GM23248 (cell line): Measurements from ENCODE around the gene AGAP1. TPM values are rescaled to one million over a fixed set of nuclear protein-coding genes. Genes with fewer than 3 reads are reported as not detected.

Experiments
- DNase-seq: peaks from one replicate; pipeline ENCODE4 v3.0.0-alpha.2; 2015
- H2AFZ ChIP-seq: fragments of 200-600 bp; sonication (generic); 2 replicates; pipeline ENCODE4 v1.6.1; 2016; ENCODE audit warnings: antibody characterized with exemption
- H3F3A ChIP-seq: fragments of 200-600 bp; sonication (generic); 2 replicates; pipeline ENCODE4 v1.6.1; 2016; ENCODE audit warnings: mild to moderate bottlenecking, antibody characterized with exemption, mixed run types; ENCODE audit not compliant: insufficient read depth
- H3K27ac ChIP-seq: fragments of 200-600 bp; sonication (generic); 2 replicates; pipeline ENCODE4 v1.5.1; 2016; ENCODE audit warnings: mild to moderate bottlenecking
- H3K27me3 ChIP-seq: fragments of 200-600 bp; sonication (generic); replicated peaks from 2 replicates; pipeline ENCODE4 v1.6.1; 2016; ENCODE audit warnings: mild to moderate bottlenecking; ENCODE audit not compliant: insufficient read depth
- H3K36me3 ChIP-seq: fragments of 200-600 bp; sonication (generic); 2 replicates; pipeline ENCODE4 v1.6.1; 2016; ENCODE audit warnings: low read depth, mild to moderate bottlenecking
- H3K4me1 ChIP-seq: fragments of 200-600 bp; sonication (generic); 2 replicates; pipeline ENCODE4 v1.6.1; 2016; ENCODE audit warnings: mild to moderate bottlenecking; ENCODE audit not compliant: insufficient read depth
- H3K4me2 ChIP-seq: fragments of 200-600 bp; sonication (generic); one replicate; pipeline ENCODE4 v1.6.1; 2016; ENCODE audit warnings: mild to moderate bottlenecking; ENCODE audit not compliant: unreplicated experiment
- H3K4me3 ChIP-seq: fragments of 200-600 bp; sonication (generic); 2 replicates; pipeline ENCODE4 v1.5.1; 2016; ENCODE audit warnings: mild to moderate bottlenecking
- H3K79me2 ChIP-seq: fragments of 200-600 bp; sonication (generic); 2 replicates; pipeline ENCODE4 v1.6.1; 2016; ENCODE audit warnings: mild to moderate bottlenecking; ENCODE audit not compliant: insufficient read depth
- H3K9ac ChIP-seq: fragments of 200-600 bp; sonication (generic); 2 replicates; pipeline ENCODE4 v1.6.1; 2016; ENCODE audit warnings: mild to moderate bottlenecking
- H3K9me2 ChIP-seq: fragments of 200-600 bp; sonication (generic); 2 replicates; pipeline ENCODE4 v1.6.1; 2016; ENCODE audit warnings: mixed run types, mild to moderate bottlenecking, moderate library complexity; ENCODE audit not compliant: insufficient read depth
- H3K9me3 ChIP-seq: fragments of 200-600 bp; sonication (generic); one replicate; pipeline ENCODE4 v1.6.1; 2017; ENCODE audit warnings: low read depth
- H4K20me1 ChIP-seq: fragments of 200-600 bp; sonication (generic); 2 replicates; pipeline ENCODE4 v1.6.0; 2016; ENCODE audit not compliant: insufficient read depth
- EZH2 ChIP-seq: fragments of 200-600 bp; sonication (generic); IDR thresholded peaks from 2 replicates; pipeline ENCODE4 v1.6.1; 2018; ENCODE audit warnings: antibody characterized with exemption, mild to moderate bottlenecking; ENCODE audit not compliant: insufficient read depth, poor library complexity, severe bottlenecking
- EZH2phosphoT487 ChIP-seq: fragments of 200-600 bp; sonication (generic); IDR thresholded peaks from 2 replicates; pipeline ENCODE4 v1.6.1; 2018; ENCODE audit warnings: antibody characterized with exemption, moderate library complexity, mild to moderate bottlenecking, low read depth; ENCODE audit not compliant: insufficient read depth
- WGBS, 2 experiments: methylation state at CpG; one replicate each; pipeline ENCODE4 v1.1.6; 2015 to 2017; ENCODE audit warnings: low lambda C conversion rate in 2 of 2, low coverage in 1 of 2; ENCODE audit errors: missing lambda C conversion rate in 2 of 2; 5-methylcytosine and 5-hydroxymethylcytosine counted together
- in situ Hi-C: fragments of 300-500 bp; cut with MboI; formaldehyde crosslinking; loops from 2 replicates; pipeline ENCODE4 v1.15.0; 2020
- polyA plus RNA-seq: library from polyadenylated mRNA; unstranded; fragments of >200 nt; fragmentation: Nextera tagmentation; extraction: Ambion mirVana; gene quantifications from 2 replicates; pipeline ENCODE4 v1.2.1, GENCODE V29; 2016
- total RNA-seq: library from RNA; depleted of rRNA; stranded (reverse); fragments of >200 nt; shearing (Covaris generic); gene quantifications from 2 replicates; pipeline ENCODE4 v1.2.3, GENCODE V29; 2014

The AGAP1 gene
- total and polyA plus RNA-seq, 2 experiments from 2014 or later: 2.2 to 9.9 TPM

DNA sequence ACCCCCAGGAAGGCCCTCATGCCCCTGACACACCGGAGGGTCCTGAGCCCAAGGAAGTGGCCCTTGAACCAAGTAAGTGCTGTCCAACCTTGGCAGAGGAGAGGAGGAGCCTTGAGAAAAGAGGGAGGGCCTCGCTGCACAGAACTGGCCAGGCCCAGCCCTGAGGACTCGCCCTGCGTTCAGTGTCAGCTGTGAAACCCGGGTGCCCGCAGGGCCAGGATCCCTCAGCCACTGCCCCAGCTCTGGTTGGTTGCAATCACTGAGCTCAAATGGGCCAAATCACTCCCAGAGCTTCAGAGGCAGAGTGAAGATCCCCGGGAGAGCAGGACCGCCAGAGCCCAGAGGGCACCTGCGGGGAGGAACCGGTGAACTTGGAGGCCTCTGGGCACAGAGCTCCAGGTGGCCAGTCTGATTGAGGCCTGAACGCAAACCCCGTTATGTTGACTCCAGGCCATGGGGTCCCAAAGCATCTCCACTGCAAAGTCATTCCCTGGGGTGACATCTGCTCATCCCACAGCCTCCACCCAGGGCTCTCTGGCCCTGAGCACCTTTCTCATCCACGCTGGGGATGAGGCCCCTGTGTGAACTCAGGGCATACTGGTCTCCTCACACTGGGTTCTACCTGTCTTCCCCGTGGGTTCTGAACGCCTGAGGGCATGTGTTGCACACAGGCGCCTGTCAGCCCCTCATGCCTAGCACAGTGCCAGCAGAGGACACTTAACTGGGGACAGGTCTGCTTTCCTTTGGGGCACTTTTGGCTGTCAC is 662.4 kb downstream of the AGAP1 start:
- Histone ChIP-seq H3K9me3 (no peaks in the 10 kb centered on the region), H3K27ac (no peak overlapping the region), H3F3A (no peaks in the 10 kb centered on the region), H3K9ac (no peak overlapping the region), H3K79me2 (no peaks in the 10 kb centered on the region), H3K4me1 (no peaks in the 10 kb centered on the region), H3K27me3 (peaks cover 24% of the 10 kb centered on the region), H3K9me2 (no peaks in the 10 kb centered on the region), H4K20me1 (no peaks in the 10 kb centered on the region), H3K36me3 (no peaks in the 10 kb centered on the region), H3K4me3 (no peak overlapping the region), H3K4me2 (no peak overlapping the region), H2AFZ (no peak overlapping the region)
- in situ Hi-C loops: no loop called here
- 69 to 71% methylated on average over 16 of the region's 16 CpGs for WGBS, 2 experiments
- no peak for TF ChIP-seq EZH2phosphoT487
- no peak for TF ChIP-seq EZH2
- DNase-seq: no peak

DNA sequence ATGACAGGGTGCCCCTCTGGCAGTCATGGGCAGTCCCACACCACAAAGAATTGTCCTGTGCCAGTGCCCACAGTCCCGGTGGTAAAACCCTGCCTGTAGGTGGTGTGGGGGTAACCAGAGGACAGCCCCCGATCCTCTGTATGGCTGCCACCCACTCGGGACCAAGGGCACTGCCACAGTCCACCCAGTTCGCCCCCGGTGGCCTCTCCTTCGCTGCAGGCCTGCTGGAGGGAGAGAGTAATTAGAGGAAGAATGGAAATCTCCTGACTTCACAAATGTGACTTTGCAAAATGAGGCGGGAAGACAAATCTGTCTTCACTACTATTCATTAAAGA is 663.0 kb downstream of the AGAP1 start:
- H3K27me3 ChIP-seq: peaks cover 26% of the 10 kb centered on the region
- no peak overlapping the region for H3K4me2 ChIP-seq
- H3K36me3 ChIP-seq: no peaks in the 10 kb centered on the region
- no peak overlapping the region for H3K27ac ChIP-seq
- H3K4me1 ChIP-seq: no peaks in the 10 kb centered on the region
- H3F3A ChIP-seq: no peaks in the 10 kb centered on the region
- no peaks in the 10 kb centered on the region for H3K79me2 ChIP-seq
- TF ChIP-seq EZH2phosphoT487 (no peak), EZH2 (no peak)
- 62 to 72% methylated on average over 7 of the region's 7 CpGs for WGBS, 2 experiments
- DNase-seq: no peak
- H3K9ac ChIP-seq: no peak overlapping the region
- in situ Hi-C loops: no loop called here
- no peaks in the 10 kb centered on the region for H3K9me2 ChIP-seq
- no peak overlapping the region for H3K4me3 ChIP-seq
- H3K9me3 ChIP-seq: no peaks in the 10 kb centered on the region
- no peak overlapping the region for H2AFZ ChIP-seq
- H4K20me1 ChIP-seq: no peaks in the 10 kb centered on the region

GRCh38 chr2:236157366-236157765 is 663.5 kb downstream of the AGAP1 start:
- DNase-seq: no peak
- in situ Hi-C loops: no loop called here
- H4K20me1 ChIP-seq: no peaks in the 10 kb centered on the region
- H3K4me3 ChIP-seq: no peak overlapping the region
- H3K9ac ChIP-seq: no peak overlapping the region
- no peak overlapping the region for H3K4me2 ChIP-seq
- no peaks in the 10 kb centered on the region for H3K36me3 ChIP-seq
- H3K4me1 ChIP-seq: no peaks in the 10 kb centered on the region
- peaks cover 31% of the 10 kb centered on the region for H3K27me3 ChIP-seq
- 77 to 80% methylated on average over 6 of the region's 6 CpGs for WGBS, 2 experiments
- H2AFZ ChIP-seq: no peak overlapping the region
- H3K9me3 ChIP-seq: no peaks in the 10 kb centered on the region
- no peaks in the 10 kb centered on the region for H3F3A ChIP-seq
- H3K27ac ChIP-seq: no peak overlapping the region
- H3K79me2 ChIP-seq: no peaks in the 10 kb centered on the region
- TF ChIP-seq EZH2: no peak
- TF ChIP-seq EZH2phosphoT487: no peak
- H3K9me2 ChIP-seq: no peaks in the 10 kb centered on the region

- no peaks in the 10 kb centered on the region for H3K36me3 ChIP-seq
- no peak overlapping the region for H3K4me3 ChIP-seq
- peaks cover 37% of the 10 kb centered on the region for H3K27me3 ChIP-seq
- no peaks in the 10 kb centered on the region for H3K9me2 ChIP-seq
- H3K4me1 ChIP-seq: no peaks in the 10 kb centered on the region
- H3K9me3 ChIP-seq: no peaks in the 10 kb centered on the region
- H4K20me1 ChIP-seq: no peaks in the 10 kb centered on the region
- H3K27ac ChIP-seq: no peak overlapping the region
- WGBS, 2 experiments: 86 to 88% methylated on average over 10 of the region's 10 CpGs
- no peak overlapping the region for H3K4me2 ChIP-seq
- DNase-seq: no peak
- in situ Hi-C loops: no loop called here
- TF ChIP-seq EZH2phosphoT487: no peak
- TF ChIP-seq EZH2: no peak
- H3F3A ChIP-seq: no peaks in the 10 kb centered on the region
- H2AFZ ChIP-seq: no peak overlapping the region
- no peaks in the 10 kb centered on the region for H3K79me2 ChIP-seq
- no peak overlapping the region for H3K9ac ChIP-seq
Observed at GRCh38 chr2:236157815-236158498, 664.1 kb downstream of the AGAP1 start.
